Neutrophil (primary cell): ENCODE measurements around the gene OLFML1.

ENCODE experiments used
- H3K27ac ChIP-seq: fragments of 200-600 bp; sonication (generic); 2 replicates; pipeline ENCODE4 v1.5.1; 2016; ENCODE audit warnings: mild to moderate bottlenecking, moderate library complexity
- H3K27me3 ChIP-seq: fragments of 200-600 bp; sonication (generic); 2 replicates; pipeline ENCODE4 v1.6.0; 2016; ENCODE audit warnings: mild to moderate bottlenecking
- H3K36me3 ChIP-seq: fragments of 200-600 bp; sonication (generic); 2 replicates; pipeline ENCODE4 v1.5.1; 2017
- H3K4me1 ChIP-seq, 2 experiments: fragments of 200-600 bp in 1 of 2; sonication (generic) in 1 of 2; 1 replicate in 1 of 2; 2 replicates in 1 of 2; pipeline versions ENCODE4 v1.5.1 to v1.6.1; 2013 to 2016; ENCODE audit warnings: low read depth in 1 of 2, low read length in 1 of 2, mild to moderate bottlenecking in 1 of 2, moderate library complexity in 1 of 2; ENCODE audit not compliant: control insufficient read depth in 1 of 2, insufficient read depth in 1 of 2
- H3K4me3 ChIP-seq, 2 experiments: fragments of 200-600 bp in 1 of 2; sonication (generic) in 1 of 2; 1 replicate in 1 of 2; 2 replicates in 1 of 2; pipeline ENCODE4 v1.5.1; 2013 to 2016; ENCODE audit warnings: low read depth in 1 of 2, low read length in 1 of 2, mild to moderate bottlenecking in 1 of 2, moderate library complexity in 1 of 2
- H3K9me3 ChIP-seq: fragments of 200-600 bp; sonication (generic); 2 replicates; pipeline ENCODE4 v1.5.1; 2016
- CTCF ChIP-seq: fragments of 200-600 bp; sonication (generic); IDR thresholded peaks from 2 replicates; pipeline ENCODE4 v1.5.1; 2016; ENCODE audit warnings: antibody characterized with exemption

The OLFML1 gene

GRCh38 chr11:7546324-7546791 is 61.1 kb downstream of the OLFML1 start:
- Histone ChIP-seq H3K27ac (no peak overlapping the region), H3K27me3 (no peaks in the 10 kb centered on the region), H3K4me3 (no peak overlapping the region), H3K36me3 (no peaks in the 10 kb centered on the region), H3K9me3 (no peaks in the 10 kb centered on the region), H3K4me1 (no peaks in the 10 kb centered on the region)
- no peak for TF ChIP-seq CTCF

DNA sequence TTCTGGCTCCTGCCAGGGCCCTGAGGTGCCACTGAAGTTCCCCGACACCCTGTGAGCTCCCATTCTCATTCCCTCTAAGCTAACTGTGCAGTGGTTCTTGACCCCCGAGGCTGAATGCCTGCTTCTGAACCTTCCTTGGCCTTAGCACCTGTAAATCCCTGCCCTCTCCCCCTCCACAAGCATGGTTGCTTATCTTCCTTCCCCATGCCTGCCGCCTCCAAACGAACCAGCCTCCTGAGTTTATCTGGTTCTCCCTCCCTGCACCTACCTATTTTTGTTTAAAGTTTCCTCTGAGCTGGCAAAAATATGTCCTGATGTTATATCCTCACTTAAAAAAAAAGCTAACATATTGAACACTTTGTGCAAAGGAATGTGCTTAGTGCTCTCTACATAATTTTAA is 62.4 kb downstream of the OLFML1 start:
- no peak overlapping the region for H3K27ac ChIP-seq
- no peak overlapping the region for H3K4me3 ChIP-seq
- H3K27me3 ChIP-seq, result no peaks in the 10 kb centered on the region
- H3K9me3 ChIP-seq, result no peaks in the 10 kb centered on the region
- H3K36me3 ChIP-seq, result no peaks in the 10 kb centered on the region
- TF ChIP-seq CTCF, result no peak
- no peaks in the 10 kb centered on the region for H3K4me1 ChIP-seq

- no peak overlapping the region for H3K4me3 ChIP-seq
- H3K27ac ChIP-seq, result no peak overlapping the region
- no peaks in the 10 kb centered on the region for H3K27me3 ChIP-seq
- H3K4me1 ChIP-seq, result no peaks in the 10 kb centered on the region
- no peaks in the 10 kb centered on the region for H3K9me3 ChIP-seq
- H3K36me3 ChIP-seq, result no peaks in the 10 kb centered on the region
- TF ChIP-seq CTCF, result no peak
Measured at GRCh38 chr11:7548659-7549274, 63.5 kb downstream of the OLFML1 start.

- H3K4me1 ChIP-seq, result no peaks in the 10 kb centered on the region
- H3K27ac ChIP-seq, result no peak overlapping the region
- no peaks in the 10 kb centered on the region for H3K27me3 ChIP-seq
- no peaks in the 10 kb centered on the region for H3K9me3 ChIP-seq
- TF ChIP-seq CTCF, result no peak
- no peaks in the 10 kb centered on the region for H3K36me3 ChIP-seq
- no peak overlapping the region for H3K4me3 ChIP-seq
Measured at GRCh38 chr11:7549681-7550080, 64.4 kb downstream of the OLFML1 start.

DNA sequence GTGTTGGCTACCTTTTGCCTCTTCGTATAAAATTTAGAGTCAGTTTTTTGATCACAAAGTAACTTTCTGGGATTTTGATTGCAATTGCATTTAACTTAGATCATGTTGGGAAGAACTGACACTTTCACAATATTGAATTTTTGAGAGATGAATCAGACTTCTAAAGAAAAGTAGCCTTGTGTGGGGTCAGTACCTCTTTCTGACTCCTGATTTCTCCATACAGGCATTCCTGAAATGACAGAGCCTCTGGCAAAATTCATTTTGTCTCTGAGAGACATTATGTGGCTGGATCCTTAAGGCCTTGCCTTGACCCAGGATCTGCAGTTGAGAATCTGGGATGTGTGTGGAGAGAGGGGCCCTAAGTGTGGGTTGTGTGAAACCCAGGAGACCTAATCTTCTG is 66.3 kb downstream of the OLFML1 start:
- H3K27ac ChIP-seq, result no peak overlapping the region
- no peaks in the 10 kb centered on the region for H3K9me3 ChIP-seq
- H3K4me3 ChIP-seq, result no peak overlapping the region
- H3K27me3 ChIP-seq, result peaks cover 12% of the 10 kb centered on the region
- no peaks in the 10 kb centered on the region for H3K36me3 ChIP-seq
- no peak for TF ChIP-seq CTCF
- H3K4me1 ChIP-seq, result no peaks in the 10 kb centered on the region
